Measurements from ENCODE around the gene YWHAH. TPM values are rescaled to one million over a fixed set of nuclear protein-coding genes. Genes with fewer than 3 reads are reported as not detected.

Gene YWHAH
- polyA plus RNA-seq, 3 donors: 59.5 to 136 (median 132) TPM

- H3K4me3 ChIP-seq (replicated peaks in 1 of 3; ENCODE audit: low read depth in 2 of 3, low read length in 3 of 3): no peak overlapping the region
These were observed 46.9 kb downstream of the YWHAH start for GRCh38 chr22:31991102-31991839.

DNA sequence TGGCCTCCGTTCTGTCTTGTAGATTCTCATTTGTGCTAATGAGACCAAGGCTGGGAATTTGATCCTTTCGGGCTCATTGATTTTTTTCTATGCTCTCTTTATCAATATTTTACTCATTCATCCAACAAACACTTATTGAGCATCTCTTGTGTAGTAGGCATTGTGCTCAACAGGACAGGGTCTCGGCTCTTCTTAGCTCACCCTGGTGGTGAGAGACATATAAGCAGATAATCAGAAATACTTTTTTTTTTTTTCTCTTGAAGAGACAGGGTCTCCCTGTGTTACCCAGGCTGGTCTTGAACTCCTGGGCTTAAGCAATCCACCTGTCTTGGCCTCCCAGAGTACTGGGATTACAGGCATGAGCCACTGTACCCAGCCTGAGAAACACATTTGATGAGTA lies 50.7 kb downstream of the YWHAH start:
- H3K4me1 ChIP-seq (ENCODE audit: control insufficient read depth in 1 of 2, insufficient read depth in 2 of 2, low read length in 2 of 2): no peaks in the 10 kb centered on the region
- no CpG with 5 or more reads among the region's 3 CpGs for WGBS (ENCODE audit: insufficient coverage)
- TF ChIP-seq CTCF (IDR thresholded peaks at IDR 0.05): no peak
- H2AFZ ChIP-seq (ENCODE audit: insufficient read depth, low read depth, low read length, poor library complexity, severe bottlenecking): no peak overlapping the region
- H3K4me3 ChIP-seq (replicated peaks in 1 of 3; ENCODE audit: low read depth in 2 of 3, low read length in 3 of 3): no peak overlapping the region
- DNase-seq: no peak
- Mint-ChIP-seq H3K4me1 (no peaks in the 10 kb centered on the region), H3K27me3 (ENCODE audit: low read depth in 3 of 3) (peaks cover 2 to 9% (median 6%) of the 10 kb centered on the region in 3 donors), H3K4me3 (no peak overlapping the region), H3K36me3 (no peaks in the 10 kb centered on the region), H3K9me3 (no peaks in the 10 kb centered on the region), H3K27ac (no peak overlapping the region)
- H3K9ac ChIP-seq (ENCODE audit: insufficient read depth, low read length, poor library complexity, severe bottlenecking): no peak overlapping the region
- no peaks in the 10 kb centered on the region for H3K27me3 ChIP-seq (ENCODE audit: control insufficient read depth in 2 of 2, insufficient read depth in 2 of 2, low read length in 2 of 2)
- H3K79me2 ChIP-seq (ENCODE audit: insufficient read depth, low read length): no peaks in the 10 kb centered on the region
- H3K27ac ChIP-seq (ENCODE audit: low read depth in 1 of 2, low read length in 2 of 2): no peak overlapping the region
- H3K4me2 ChIP-seq (replicated peaks; ENCODE audit: extremely low read depth, low read length, poor library complexity, severe bottlenecking): no peak overlapping the region
- no peaks in the 10 kb centered on the region for H4K20me1 ChIP-seq (ENCODE audit: insufficient read depth, low read length)
- H3K9me3 ChIP-seq (replicated peaks in 1 of 2; ENCODE audit: control insufficient read depth in 1 of 2, insufficient read depth in 1 of 2, low read length in 2 of 2): no peaks in the 10 kb centered on the region
- intact Hi-C loops (cut with micrococcal nuclease): no loop called here
- no peaks in the 10 kb centered on the region for H3K36me3 ChIP-seq (replicated peaks in 1 of 2; ENCODE audit: control insufficient read depth in 1 of 2, insufficient read depth in 2 of 2, low read length in 2 of 2)

More at GRCh38 chr22:31991102-31991839, 46.9 kb downstream of the YWHAH start:
- no peak overlapping the region for H3K4me3 Mint-ChIP-seq
- Histone ChIP-seq H3K79me2 (ENCODE audit: insufficient read depth, low read length) (no peaks in the 10 kb centered on the region), H3K9me3 (replicated peaks in 1 of 2; ENCODE audit: control insufficient read depth in 1 of 2, insufficient read depth in 1 of 2, low read length in 2 of 2) (no peaks in the 10 kb centered on the region), H3K27ac (ENCODE audit: low read depth in 1 of 2, low read length in 2 of 2) (no peak overlapping the region), H2AFZ (ENCODE audit: insufficient read depth, low read depth, low read length, poor library complexity, severe bottlenecking) (no peak overlapping the region), H3K27me3 (ENCODE audit: control insufficient read depth in 2 of 2, insufficient read depth in 2 of 2, low read length in 2 of 2) (no peaks in the 10 kb centered on the region), H3K4me2 (replicated peaks; ENCODE audit: extremely low read depth, low read length, poor library complexity, severe bottlenecking) (no peak overlapping the region), H3K9ac (ENCODE audit: insufficient read depth, low read length, poor library complexity, severe bottlenecking) (no peak overlapping the region), H4K20me1 (ENCODE audit: insufficient read depth, low read length) (no peaks in the 10 kb centered on the region), H3K36me3 (replicated peaks in 1 of 2; ENCODE audit: control insufficient read depth in 1 of 2, insufficient read depth in 2 of 2, low read length in 2 of 2) (no peaks in the 10 kb centered on the region), H3K4me1 (ENCODE audit: control insufficient read depth in 1 of 2, insufficient read depth in 2 of 2, low read length in 2 of 2) (no peaks in the 10 kb centered on the region)
- no peak for DNase-seq
- TF ChIP-seq CTCF (IDR thresholded peaks at IDR 0.05): no peak
- WGBS (ENCODE audit: insufficient coverage): 100% methylated on average over 1 of the region's 4 CpGs
- intact Hi-C loops (cut with micrococcal nuclease): no loop called here
- H3K27ac Mint-ChIP-seq: no peak overlapping the region
- H3K9me3 Mint-ChIP-seq: no peaks in the 10 kb centered on the region
- no peaks in the 10 kb centered on the region for H3K36me3 Mint-ChIP-seq
- H3K4me1 Mint-ChIP-seq: peaks cover 2% of the 10 kb centered on the region
- peaks cover 0 to 10% (median 8%) of the 10 kb centered on the region in 3 donors for H3K27me3 Mint-ChIP-seq (ENCODE audit: low read depth in 3 of 3)

All from CD14-positive monocyte (primary cell).